GM12892 (cell line): ENCODE measurements around the gene GSTM4.

ENCODE experiments used
- POLR2A ChIP-seq: IDR thresholded peaks from 2 replicates; pipeline ENCODE4 v1.6.1; 2011; ENCODE audit warnings: low read depth, low read length, control low read depth
- TAF1 ChIP-seq: IDR thresholded peaks from 2 replicates; pipeline ENCODE4 v1.6.1; 2011; ENCODE audit warnings: low read depth, mild to moderate bottlenecking, control low read depth, low read length, borderline replicate concordance

DNA sequence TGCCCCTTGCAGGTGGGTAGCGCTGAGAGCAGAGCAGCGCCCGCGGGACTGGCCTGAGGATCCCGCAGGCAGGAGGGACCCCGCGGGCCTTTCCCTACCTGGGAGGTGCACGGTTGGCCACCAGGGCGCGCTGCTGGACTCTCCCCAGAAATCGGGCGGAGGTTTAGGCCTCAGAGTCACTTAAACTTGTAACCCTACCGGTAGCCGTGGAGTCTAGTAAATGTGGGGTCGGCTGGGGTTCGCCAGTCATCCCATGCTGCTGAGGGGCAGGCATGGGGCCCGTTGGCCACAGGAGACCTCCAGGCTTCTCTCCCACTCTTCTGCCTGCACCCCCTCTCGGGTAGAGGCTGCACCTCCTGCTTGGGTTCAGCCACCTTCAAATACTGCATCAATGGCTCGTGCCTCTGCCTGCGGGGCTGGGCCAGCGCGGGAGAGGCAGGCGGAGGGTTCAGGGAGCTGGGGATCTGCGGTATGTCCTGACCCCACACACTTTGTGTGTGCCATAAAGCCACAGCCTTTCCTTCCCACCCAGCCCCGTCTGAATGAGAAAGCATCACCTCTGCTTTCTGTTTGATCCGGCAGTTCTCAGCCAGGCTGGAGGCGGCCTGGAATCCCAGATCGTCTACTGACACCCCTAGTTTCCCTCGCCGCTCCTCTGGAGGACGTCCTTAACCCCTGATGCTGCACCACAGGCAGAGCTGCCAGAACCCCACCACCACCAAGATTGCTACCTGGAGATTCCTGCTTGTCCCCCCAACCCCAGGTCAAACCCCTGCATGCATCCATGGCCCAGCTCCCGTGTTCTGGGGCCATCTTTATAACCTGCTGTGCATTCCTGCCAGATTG lies 12.3 kb upstream of the GSTM4 start:
- no peak for TF ChIP-seq TAF1
- no peak for TF ChIP-seq POLR2A
